Heart left ventricle (tissue), 16 donors: Measurements from ENCODE around the gene AHNAK2. TPM values are rescaled to one million over a fixed set of nuclear protein-coding genes. Genes with fewer than 3 reads are reported as not detected.

ENCODE experiments used
- ATAC-seq, 4 donors: fragments of 200-7000 bp; cut with Tn5 transposase; one replicate each; pipeline ENCODE4 v1.9.1; 2020 to 2022; ENCODE audit warnings: moderate library complexity in 4 of 4, mild to moderate bottlenecking in 3 of 4, moderate number of reproducible peaks in 1 of 4
- DNase-seq, 5 donors: peaks; one replicate each; pipeline ENCODE4 v3.0.0-alpha.2; 2020
- H3K27ac ChIP-seq, 12 donors: fragments of 200-600 bp; sonication (generic) in 4 of 12; one replicate each; pipeline versions ENCODE4 v1.5.0 to v1.8.0; 2016 to 2022; ENCODE audit warnings: mild to moderate bottlenecking in 2 of 12
- H3K27me3 ChIP-seq, 9 donors: fragments of 200-600 bp; sonication (generic) in 2 of 9; one replicate each; pipeline versions ENCODE4 v1.5.1 to v1.8.0; 2016 to 2022; ENCODE audit warnings: mild to moderate bottlenecking in 3 of 9
- H3K36me3 ChIP-seq, 9 donors: fragments of 200-600 bp; sonication (generic) in 2 of 9; one replicate each; pipeline versions ENCODE4 v1.5.0 to v1.8.0; 2018 to 2022; ENCODE audit warnings: mild to moderate bottlenecking in 2 of 9
- H3K4me1 ChIP-seq, 12 donors: fragments of 200-600 bp; sonication (generic) in 4 of 12; one replicate each; pipeline versions ENCODE4 v1.5.0 to v1.8.0; 2016 to 2022; ENCODE audit warnings: mild to moderate bottlenecking in 3 of 12
- H3K4me3 ChIP-seq, 12 donors: fragments of 200-600 bp; sonication (generic) in 4 of 12; one replicate each; pipeline versions ENCODE4 v1.5.0 to v1.8.0; 2017 to 2022; ENCODE audit warnings: mild to moderate bottlenecking in 9 of 12, moderate library complexity in 4 of 12
- H3K9me3 ChIP-seq, 12 donors: fragments of 200-600 bp; sonication (generic) in 4 of 12; one replicate each; pipeline versions ENCODE4 v1.5.0 to v1.8.0; 2016 to 2022; ENCODE audit warnings: mild to moderate bottlenecking in 1 of 12
- CTCF ChIP-seq, 12 donors: fragments of 200-600 bp; sonication (generic) in 4 of 12; IDR thresholded peaks; one replicate each; pipeline versions ENCODE4 v1.5.0 to v1.8.0; 2018 to 2022; ENCODE audit warnings: antibody characterized with exemption in 12 of 12, mild to moderate bottlenecking in 5 of 12
- POLR2A ChIP-seq, 2 donors: fragments of 450-650 bp; IDR thresholded peaks; one replicate each; pipeline ENCODE4 v1.6.1; 2017; ENCODE audit warnings: antibody characterized with exemption in 2 of 2, mild to moderate bottlenecking in 2 of 2, moderate library complexity in 2 of 2
- WGBS, 4 donors: extraction: QIAGEN DNeasy Blood & Tissue Kit in 2 of 4; methylation state at CpG; one replicate each; pipeline versions ENCODE4 v1.1.5 to v1.1.7; 2013 to 2018; 5-methylcytosine and 5-hydroxymethylcytosine counted together
- intact Hi-C, 10 donors: fragments of 100-400 bp; cut with DNase I; formaldehyde crosslinking; loops; one replicate each; pipeline versions ENCODE4 v1.11.1 to v1.14.2; 2022
- polyA plus RNA-seq, 2 donors: library from polyadenylated mRNA; stranded (reverse); fragments of 200-250 nt; gene quantifications; one replicate each; pipeline ENCODE4 v1.2.3, GENCODE V29; 2013
- total RNA-seq, 9 donors: library from RNA; depleted of rRNA in 2 of 9; stranded (reverse); fragments of >200 nt in 2 of 9; fragmentation: NEBNext Ultra II Directional in 3 of 9; extraction: Animal tissue kit (Norgen Biotek cat#: 25700) in 3 of 9; gene quantifications; one replicate each; pipeline versions ENCODE4 v1.1.0 to v1.2.4, GENCODE V29; 2016 to 2023
- donor health status: ischemic (EF 13 %, LVEDD 7.1; RV severe dilation, severe dysfunction).
- donor health status: healthy with polysubstance abuse.
- donor health status: DM: no; HTN: yes; CAD: no.
- donor health status: DM: no; HTN: no; CAD: no.
- donor health status: ischemic (EF 25% LVEDD 6.9; RV normal size, moderate dysfunction).
- donor health status: ischemic (EF 25% LVEDD 5.7; RV mildly dilated, moderate dysfunction).
- donor health status: healthy.
- donor health status: DM: yes; HTN: yes; CAD: no.
- donor health status: ischemic (EF 35%, LVEDD 5.7; RV mildly dilated, moderate dysfunction).
- donor health status: nonischemic (EF 11% LVEDD 7.7; RV severe dilation, severe dysfunction).
- donor health status: DM: yes; HTN: yes; CAD: no.
- donor health status: PGD.
- donor health status: ischemic (EF 29% LVEDD 5.4; RV normal size, mild dysfunction).
- donor health status: nonischemic (EF 23%, LVEDD 6.1; RV moderate dilation, normal function).

Gene AHNAK2
- total and polyA plus RNA-seq, 11 donors = 1.5 to 22.3 (median 2.9) TPM

- no peaks in the 10 kb centered on the region for H3K27me3 ChIP-seq
- TF ChIP-seq CTCF (IDR thresholded peaks at IDR 0.05) (no peak), POLR2A (IDR thresholded peaks at IDR 0.05) (no peak)
- WGBS, 4 donors = 98% methylated on average over 34 of the region's 34 CpGs
- H3K27ac ChIP-seq = no peak overlapping the region
- DNase-seq (no peak), ATAC-seq (no peak)
- H3K36me3 ChIP-seq = peaks cover 0 to 28% (median 0%) of the 10 kb centered on the region in 9 donors
- peaks cover 0 to 10% (median under 1%) of the 10 kb centered on the region in 12 donors for H3K4me1 ChIP-seq
- intact Hi-C loops = no loop called here
- no peak overlapping the region for H3K4me3 ChIP-seq
- H3K9me3 ChIP-seq = no peaks in the 10 kb centered on the region
These were observed 13.7 kb upstream of the AHNAK2 start for GRCh38 chr14:104991896-104992230.

DNA sequence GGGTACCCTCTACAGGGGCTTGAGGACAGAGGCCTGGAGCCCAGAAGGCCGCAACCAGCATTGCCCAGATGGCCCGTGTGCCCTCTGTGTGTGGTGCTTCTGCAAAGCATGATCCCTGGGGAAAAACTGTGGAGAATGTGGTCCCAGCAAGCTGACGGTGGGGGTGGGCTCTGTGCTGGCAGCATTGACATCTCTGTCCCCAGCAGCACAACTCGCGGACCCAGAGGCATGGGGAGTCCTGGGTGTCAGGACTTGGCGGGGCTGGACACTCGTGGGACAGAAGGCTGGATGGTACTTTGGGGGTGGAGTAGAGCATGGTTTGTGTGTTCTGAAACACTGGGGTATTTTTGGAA is 11.8 kb upstream of the AHNAK2 start:
- TF ChIP-seq POLR2A (IDR thresholded peaks at IDR 0.05) (no peak), CTCF (IDR thresholded peaks at IDR 0.05) (no peak)
- Histone ChIP-seq H3K4me1 (peaks cover 0 to 20% (median 10%) of the 10 kb centered on the region in 12 donors), H3K27me3 (no peaks in the 10 kb centered on the region), H3K9me3 (no peaks in the 10 kb centered on the region), H3K4me3 (no peak overlapping the region), H3K27ac (no peak overlapping the region), H3K36me3 (peaks cover 0 to 23% (median 0%) of the 10 kb centered on the region in 9 donors)
- 85 to 94% (median 87%) methylated on average over 7 of the region's 7 CpGs for WGBS, 4 donors
- DNase-seq = no peak
- ATAC-seq = no peak
- intact Hi-C loops = loop anchor here in 4 of 10 donors (5.0 kb wide), 2 partner anchors 32 to 37 kb away; partner anchors contain the start of gene CDCA4 (in 3 of the 4)

DNA sequence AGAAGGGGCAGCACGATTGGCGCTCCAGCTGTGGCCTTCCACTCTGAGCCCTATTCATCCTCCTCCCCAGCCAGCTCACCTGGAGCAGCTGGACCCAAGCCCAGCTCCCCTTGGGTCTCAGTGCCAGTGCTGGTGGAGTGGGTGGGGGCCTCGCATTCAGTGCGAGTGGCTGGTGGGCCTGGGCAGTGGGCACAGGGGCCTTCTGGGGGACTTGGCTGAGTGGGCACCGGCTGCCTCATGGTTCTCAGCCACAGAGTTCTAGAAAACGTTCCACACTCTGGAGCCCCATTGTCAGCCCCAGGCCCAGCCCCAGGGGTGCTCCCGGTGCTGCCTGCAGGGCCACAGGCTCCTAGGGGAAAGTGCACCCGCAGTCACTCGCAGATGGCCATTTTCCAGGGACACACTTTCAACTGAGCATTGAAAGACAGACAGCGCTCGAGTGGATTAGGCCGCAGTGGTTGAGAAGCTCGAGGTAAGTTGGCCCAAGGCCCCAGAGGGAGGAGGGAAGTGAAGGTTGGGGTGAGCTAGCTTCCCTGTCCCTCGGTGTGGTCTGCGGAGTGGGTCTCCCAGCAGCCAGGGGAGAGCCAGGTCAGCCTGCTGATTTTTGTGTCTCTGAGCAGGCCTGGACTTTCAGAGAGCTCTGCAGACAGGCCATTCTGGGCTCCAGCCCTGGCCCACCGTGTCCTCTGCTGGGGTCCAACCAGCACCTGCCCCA is 11.2 kb upstream of the AHNAK2 start:
- DNase-seq (peak in 1 of 5 donors; percentile 15), ATAC-seq (no peak)
- H3K36me3 ChIP-seq = peaks cover 0 to 20% (median 0%) of the 10 kb centered on the region in 9 donors
- no peak overlapping the region for H3K27ac ChIP-seq
- H3K4me3 ChIP-seq = no peak overlapping the region
- TF ChIP-seq POLR2A (IDR thresholded peaks at IDR 0.05) (no peak), CTCF (IDR thresholded peaks at IDR 0.05) (no peak)
- intact Hi-C loops = loop anchor here in 4 of 10 donors (5.0 kb wide), 2 partner anchors 33 to 38 kb away; partner anchors contain the start of gene CDCA4 (in 3 of the 4)
- no peaks in the 10 kb centered on the region for H3K27me3 ChIP-seq
- H3K9me3 ChIP-seq = no peaks in the 10 kb centered on the region
- peaks cover 0 to 20% (median 10%) of the 10 kb centered on the region in 12 donors for H3K4me1 ChIP-seq
- 91 to 92% (median 91%) methylated on average over 14 to 16 of the region's 16 CpGs for WGBS, 4 donors

DNA sequence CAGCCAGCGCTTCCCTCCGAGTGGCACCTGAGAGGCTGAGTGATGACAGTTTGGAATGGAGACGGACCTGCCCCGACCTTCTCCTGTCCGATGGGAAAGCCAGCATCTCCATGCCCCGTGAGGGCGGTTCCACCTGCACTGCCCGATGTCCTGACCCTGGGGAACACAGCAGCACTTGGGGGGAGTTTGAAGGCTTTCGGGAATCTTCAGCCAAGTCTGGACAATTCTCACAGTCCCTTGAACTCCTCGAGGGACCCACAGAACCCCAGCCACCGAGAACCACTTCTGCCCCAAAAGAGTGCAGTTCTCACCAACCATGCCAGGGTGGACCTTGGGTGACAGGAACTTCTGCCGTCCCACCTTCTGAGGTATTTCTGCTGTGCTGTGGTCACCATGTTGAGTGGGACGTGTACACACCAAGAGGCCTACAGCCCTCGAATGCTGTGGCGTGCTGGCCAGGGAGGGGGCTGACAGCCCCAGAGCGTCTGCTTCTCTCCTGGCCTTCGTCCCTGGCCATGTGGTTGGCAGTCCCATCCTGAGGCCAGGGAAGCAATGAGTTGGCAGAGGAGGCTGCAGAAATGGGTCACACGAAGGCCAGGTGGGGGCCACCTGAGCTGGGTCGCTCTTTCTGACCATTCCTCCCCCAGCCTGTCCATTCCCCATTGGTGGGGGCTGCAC is 8.5 kb upstream of the AHNAK2 start:
- Histone ChIP-seq H3K4me1 (peaks cover 0 to 20% (median 10%) of the 10 kb centered on the region in 12 donors), H3K9me3 (no peaks in the 10 kb centered on the region), H3K36me3 (peaks cover 0 to 3% (median 0%) of the 10 kb centered on the region in 9 donors), H3K27ac (peak overlapping the region in 4 of 12 donors; percentile 75 to 85 (median 80)), H3K4me3 (peak overlapping the region in 11 of 12 donors; percentile 60 to 98 (median 90)), H3K27me3 (no peaks in the 10 kb centered on the region)
- TF ChIP-seq CTCF (IDR thresholded peaks at IDR 0.05) (no peak), POLR2A (IDR thresholded peaks at IDR 0.05) (no peak)
- ATAC-seq = no peak
- intact Hi-C loops = loop anchor here in 4 of 10 donors (5.0 kb wide), 2 partner anchors 36 to 41 kb away; partner anchors contain the start of gene CDCA4 (in 3 of the 4)
- DNase-seq = no peak
- 57 to 86% (median 61%) methylated on average over 7 to 19 of the region's 19 CpGs for WGBS, 4 donors
